Measurements from ENCODE around the gene ANKS3.

Gene ANKS3

DNA sequence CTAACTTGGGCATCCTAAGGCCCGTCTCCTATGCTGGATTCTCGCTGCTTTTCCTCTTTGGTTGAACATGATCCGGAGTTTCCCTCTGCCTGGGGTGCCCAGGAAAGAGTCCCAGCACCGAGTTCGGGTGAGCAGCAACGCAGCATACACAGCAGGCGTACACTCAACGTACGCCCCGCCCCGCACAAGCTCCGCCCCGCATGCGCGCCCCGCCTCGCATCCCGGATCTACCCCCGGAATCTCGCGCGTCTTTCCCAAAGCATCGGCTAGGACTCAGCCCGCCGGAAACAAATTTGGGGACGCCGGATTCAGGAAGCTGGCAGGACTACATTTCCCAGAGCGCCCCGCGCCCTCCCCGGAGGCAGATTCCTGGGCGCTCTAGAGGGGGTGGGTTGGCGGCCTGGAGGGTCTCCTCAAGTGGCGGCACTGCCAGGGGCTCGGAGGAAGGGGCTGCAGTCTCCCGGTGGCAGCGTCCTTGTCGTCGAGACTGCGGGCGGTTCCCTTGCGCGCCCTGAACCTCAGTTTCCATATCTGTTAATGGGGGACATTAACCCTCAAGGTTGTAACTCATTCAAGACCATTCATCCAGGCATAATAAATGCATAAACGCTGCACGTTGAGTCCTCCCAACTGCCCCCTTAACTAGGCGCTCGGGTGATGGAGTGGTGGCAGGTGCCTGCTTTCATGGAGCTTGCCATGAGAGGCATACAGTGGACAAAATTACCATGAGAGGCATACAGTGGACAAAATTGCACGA, 34.7 kb upstream of the ANKS3 start:
- TF ChIP-seq EZH2phosphoT487 (conservative IDR thresholded peaks at IDR 0.05; ENCODE audit: low read length) = no peak
- TF ChIP-seq, protein P1, sequence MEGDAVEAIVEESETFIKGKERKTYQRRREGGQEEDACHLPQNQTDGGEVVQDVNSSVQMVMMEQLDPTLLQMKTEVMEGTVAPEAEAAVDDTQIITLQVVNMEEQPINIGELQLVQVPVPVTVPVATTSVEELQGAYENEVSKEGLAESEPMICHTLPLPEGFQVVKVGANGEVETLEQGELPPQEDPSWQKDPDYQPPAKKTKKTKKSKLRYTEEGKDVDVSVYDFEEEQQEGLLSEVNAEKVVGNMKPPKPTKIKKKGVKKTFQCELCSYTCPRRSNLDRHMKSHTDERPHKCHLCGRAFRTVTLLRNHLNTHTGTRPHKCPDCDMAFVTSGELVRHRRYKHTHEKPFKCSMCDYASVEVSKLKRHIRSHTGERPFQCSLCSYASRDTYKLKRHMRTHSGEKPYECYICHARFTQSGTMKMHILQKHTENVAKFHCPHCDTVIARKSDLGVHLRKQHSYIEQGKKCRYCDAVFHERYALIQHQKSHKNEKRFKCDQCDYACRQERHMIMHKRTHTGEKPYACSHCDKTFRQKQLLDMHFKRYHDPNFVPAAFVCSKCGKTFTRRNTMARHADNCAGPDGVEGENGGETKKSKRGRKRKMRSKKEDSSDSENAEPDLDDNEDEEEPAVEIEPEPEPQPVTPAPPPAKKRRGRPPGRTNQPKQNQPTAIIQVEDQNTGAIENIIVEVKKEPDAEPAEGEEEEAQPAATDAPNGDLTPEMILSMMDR (IDR thresholded peaks at IDR 0.05; ENCODE audit: insufficient read depth, low read length, poor library complexity, severe bottlenecking) = no peak
- Histone ChIP-seq H3K4me3 (ENCODE audit: insufficient read depth, low read length, poor library complexity, severe bottlenecking) (peak overlapping the region; percentile 87), H3K9ac (ENCODE audit: low read length) (peak overlapping the region; percentile 83)

DNA sequence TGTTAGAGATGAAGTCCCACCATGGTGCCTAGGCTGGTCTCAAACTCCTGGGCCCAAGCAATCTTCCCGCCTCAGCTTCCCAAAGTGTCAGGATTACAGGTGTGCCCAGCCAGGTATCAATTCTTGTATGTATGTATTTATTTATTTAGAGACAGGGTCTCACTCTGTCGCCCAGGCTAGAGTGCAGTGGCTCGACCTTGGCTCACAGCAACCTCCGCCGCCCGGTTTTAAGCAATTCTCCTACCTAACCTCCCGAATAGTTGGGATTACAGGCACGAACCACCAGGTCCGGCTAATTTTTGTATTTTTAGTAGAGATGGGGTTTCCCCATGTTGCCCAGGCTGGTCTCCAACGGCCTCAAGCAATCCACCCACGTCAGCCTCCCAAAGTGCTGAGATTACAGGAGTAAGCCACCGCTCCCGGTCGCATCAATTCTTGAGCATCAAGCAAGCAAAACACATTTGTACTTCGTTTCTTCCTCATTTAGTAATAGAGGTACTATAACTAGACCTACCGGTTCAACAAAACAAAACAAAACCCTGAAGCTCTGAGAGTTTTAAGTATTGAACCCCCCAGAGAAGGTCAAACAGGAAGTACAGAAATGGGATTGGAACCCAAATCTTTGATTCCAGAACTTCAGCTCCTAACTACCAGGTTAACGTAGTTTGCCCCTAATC, 33.9 kb upstream of the ANKS3 start:
- no peak overlapping the region for H3K27ac ChIP-seq (ENCODE audit: low read depth, low read length)
- peak overlapping the region; percentile 87 for H3K4me3 ChIP-seq (ENCODE audit: insufficient read depth, low read length, poor library complexity, severe bottlenecking)
- H3K27me3 ChIP-seq (ENCODE audit: low read length) = no peaks in the 10 kb centered on the region
- H3K36me3 ChIP-seq (ENCODE audit: low read length) = no peaks in the 10 kb centered on the region
- peak overlapping the region; percentile 66 for H3K4me2 ChIP-seq (ENCODE audit: low read depth, low read length, poor library complexity, severe bottlenecking)
- no peaks in the 10 kb centered on the region for H4K20me1 ChIP-seq (ENCODE audit: low read depth, low read length)
- H3F3A ChIP-seq (ENCODE audit: insufficient read depth) = peaks cover 24% of the 10 kb centered on the region
- peak overlapping the region; percentile 83 for H3K9ac ChIP-seq (ENCODE audit: low read length)
- TF ChIP-seq, protein P1 (IDR thresholded peaks at IDR 0.05; ENCODE audit: insufficient read depth, low read length, poor library complexity, severe bottlenecking) = no peak
- TF ChIP-seq EZH2phosphoT487 (conservative IDR thresholded peaks at IDR 0.05; ENCODE audit: low read length) = no peak
- H3K9me3 ChIP-seq (ENCODE audit: insufficient read depth, low read length) = no peaks in the 10 kb centered on the region
- H3K79me2 ChIP-seq (ENCODE audit: insufficient read depth, low read length) = no peaks in the 10 kb centered on the region
- no peaks in the 10 kb centered on the region for H3K9me2 ChIP-seq (replicated peaks; ENCODE audit: insufficient read depth, low read length)
- peak overlapping the region; percentile 80 for H2AFZ ChIP-seq (ENCODE audit: low read depth, low read length, severe bottlenecking)

More for the DNA sequence above, 34.7 kb upstream of the ANKS3 start:
- H3K27me3 ChIP-seq (ENCODE audit: low read length) = no peaks in the 10 kb centered on the region
- no peak overlapping the region for H3K27ac ChIP-seq (ENCODE audit: low read depth, low read length)
- H3K9me2 ChIP-seq (replicated peaks; ENCODE audit: insufficient read depth, low read length) = no peaks in the 10 kb centered on the region
- H4K20me1 ChIP-seq (ENCODE audit: low read depth, low read length) = no peaks in the 10 kb centered on the region
- H3K4me2 ChIP-seq (ENCODE audit: low read depth, low read length, poor library complexity, severe bottlenecking) = peak overlapping the region; percentile 66
- no peaks in the 10 kb centered on the region for H3K9me3 ChIP-seq (ENCODE audit: insufficient read depth, low read length)
- no peaks in the 10 kb centered on the region for H3K79me2 ChIP-seq (ENCODE audit: insufficient read depth, low read length)
- peak overlapping the region; percentile 80 for H2AFZ ChIP-seq (ENCODE audit: low read depth, low read length, severe bottlenecking)
- H3K36me3 ChIP-seq (ENCODE audit: low read length) = no peaks in the 10 kb centered on the region
- H3F3A ChIP-seq (ENCODE audit: insufficient read depth) = peaks cover 24% of the 10 kb centered on the region

DNA sequence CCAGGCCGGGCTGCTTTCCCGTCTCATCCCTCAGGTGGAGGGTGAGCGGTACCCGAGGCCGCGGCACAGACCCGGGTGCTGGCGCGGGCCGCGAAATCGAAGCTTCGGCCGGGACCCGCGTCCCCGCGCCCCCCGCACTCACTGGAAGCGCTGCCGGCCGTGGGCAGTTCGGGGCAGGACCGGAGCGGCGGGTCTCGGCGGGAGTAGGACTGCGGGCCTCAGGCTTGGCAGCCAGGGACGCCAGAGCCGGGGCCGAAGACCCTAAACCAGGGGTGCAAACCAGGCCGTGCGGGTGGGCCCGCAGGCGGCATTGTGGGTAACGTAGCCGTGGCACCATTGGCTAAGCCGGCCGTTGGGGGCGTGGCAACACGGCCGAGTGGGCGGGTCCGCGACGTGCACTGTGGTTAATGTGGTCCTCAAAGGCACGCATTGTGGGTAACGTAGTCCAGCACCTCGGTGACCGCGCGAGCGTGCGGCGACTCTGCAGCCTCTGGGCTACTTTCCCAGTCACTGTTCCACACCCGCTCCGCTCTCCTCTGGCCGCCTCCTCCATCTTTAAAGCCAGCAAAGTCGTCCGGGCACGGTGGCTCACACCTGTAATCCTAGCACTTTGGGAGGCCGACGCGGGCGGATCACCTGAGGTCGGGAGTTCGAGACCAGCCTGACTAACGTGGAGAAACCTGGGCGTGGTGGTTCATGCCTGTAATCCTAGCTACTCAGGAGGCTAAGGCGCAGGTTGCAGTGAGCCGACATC, 33.0 kb upstream of the ANKS3 start, which contains the start of gene ZNF500:
Gene ZNF500, minus strand, starts transcription at position 288 of the 754 bp plus-strand sequence. CDS start 1,184 bp downstream, outside the sequence.
- Histone ChIP-seq H3K9me3 (ENCODE audit: insufficient read depth, low read length) (no peaks in the 10 kb centered on the region), H2AFZ (ENCODE audit: low read depth, low read length, severe bottlenecking) (peak within 1 kb of the TSS; percentile 84), H3K79me2 (ENCODE audit: insufficient read depth, low read length) (no peaks in the 10 kb centered on the region), H3K27me3 (ENCODE audit: low read length) (no peaks in the 10 kb centered on the region), H3F3A (ENCODE audit: insufficient read depth) (peaks cover 24% of the 10 kb centered on the region), H3K9me2 (replicated peaks; ENCODE audit: insufficient read depth, low read length) (no peaks in the 10 kb centered on the region), H3K4me3 (ENCODE audit: insufficient read depth, low read length, poor library complexity, severe bottlenecking) (peak within 1 kb of the TSS; percentile 87), H3K27ac (ENCODE audit: low read depth, low read length) (no peak within 1 kb of the TSS), H3K9ac (ENCODE audit: low read length) (peak within 1 kb of the TSS; percentile 83), H3K36me3 (ENCODE audit: low read length) (no peaks in the 10 kb centered on the region), H3K4me2 (ENCODE audit: low read depth, low read length, poor library complexity, severe bottlenecking) (peak within 1 kb of the TSS; percentile 68), H4K20me1 (ENCODE audit: low read depth, low read length) (no peaks in the 10 kb centered on the region)
- TF ChIP-seq, protein P1 (IDR thresholded peaks at IDR 0.05; ENCODE audit: insufficient read depth, low read length, poor library complexity, severe bottlenecking) = no peak
- no peak for TF ChIP-seq EZH2phosphoT487 (conservative IDR thresholded peaks at IDR 0.05; ENCODE audit: low read length)

All from SU-DHL-6 (cell line).